ENCODE data around the gene IL17RD.

- TF ChIP-seq POLR2A (IDR thresholded peaks at IDR 0.05) (no peak), CTCF (IDR thresholded peaks at IDR 0.05) (no peak)
These were observed 76.7 kb downstream of the IL17RD start for GRCh38 chr3:57088503-57088902.
